ENCODE measurements around the gene PRR18. TPM values are rescaled to one million over a fixed set of nuclear protein-coding genes. Genes with fewer than 3 reads are reported as not detected.

The PRR18 gene
- total and polyA plus RNA-seq, 2 of the 8 experiments (the other 6 are each of a cell fraction or from before 2014, with no cell fraction given) = 0.08 to 0.19 TPM

- no peak for TF ChIP-seq CHD7 (IDR thresholded peaks at IDR 0.05; ENCODE audit: insufficient replicate concordance, low read length)
- TF ChIP-seq E2F6 (IDR thresholded peaks at IDR 0.05) = no peak
- no peak for TF ChIP-seq CTBP2 (IDR thresholded peaks at IDR 0.05; ENCODE audit: borderline replicate concordance, insufficient read depth, insufficient read length, low read length)
- TF ChIP-seq TBP (IDR thresholded peaks at IDR 0.05; ENCODE audit: low read depth, low read length) = no peak
- TF ChIP-seq POLR2A (IDR thresholded peaks at IDR 0.05; ENCODE audit: control extremely low read depth in 1 of 2, low read depth in 2 of 2, low read length in 2 of 2) = no peak
- no peak for TF ChIP-seq YY1 (IDR thresholded peaks at IDR 0.05; ENCODE audit: low read depth, low read length)
- no peak for TF ChIP-seq CHD1 (IDR thresholded peaks at IDR 0.05; ENCODE audit: low read depth, low read length)
- TF ChIP-seq FOSL1 (IDR thresholded peaks at IDR 0.05; ENCODE audit: insufficient read depth, low read depth, low read length) = no peak
- TF ChIP-seq RBBP5 (IDR thresholded peaks at IDR 0.05; ENCODE audit: borderline replicate concordance, low read depth, low read length) = no peak
- TF ChIP-seq EZH2 (IDR thresholded peaks at IDR 0.05; ENCODE audit: low read depth, low read length, severe bottlenecking) = no peak
- no peak for TF ChIP-seq CBX5 (IDR thresholded peaks at IDR 0.05; ENCODE audit: low read depth, low read length)
These were observed 41.9 kb downstream of the PRR18 start (continued) for GRCh38 chr6:166266336-166266735.

All from H1 (cell line).